HG03196 (cell line): ENCODE results near the gene DDAH2.

Experiments
- ATAC-seq: cut with Tn5 transposase; IDR thresholded peaks from one replicate; pipeline ENCODE4 v1.9.1; 2021; ENCODE audit not compliant: unreplicated experiment

The DDAH2 gene

GRCh38 chr6:31761343-31761742 is 32.2 kb upstream of the DDAH2 start:
- no peak for ATAC-seq

DNA sequence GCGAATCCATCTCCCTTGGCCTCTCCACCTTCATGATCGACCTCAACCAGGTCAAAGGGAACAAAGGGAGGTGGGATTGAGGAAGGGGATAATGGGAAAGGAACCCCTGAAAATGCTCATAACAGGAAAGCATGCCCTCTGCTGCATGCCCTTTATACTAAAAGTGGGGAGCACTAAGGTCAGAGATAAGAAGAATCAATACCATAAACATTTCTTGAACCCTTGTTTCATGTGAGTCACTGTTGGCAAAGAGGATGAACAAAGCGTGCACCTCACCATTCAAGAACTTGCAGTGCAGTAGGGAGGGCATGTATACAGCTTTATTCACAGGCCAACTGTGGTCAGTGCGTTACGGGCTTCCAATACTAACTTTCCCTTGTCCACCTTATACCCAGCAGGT is 31.7 kb upstream of the DDAH2 start:
- ATAC-seq = no peak

DNA sequence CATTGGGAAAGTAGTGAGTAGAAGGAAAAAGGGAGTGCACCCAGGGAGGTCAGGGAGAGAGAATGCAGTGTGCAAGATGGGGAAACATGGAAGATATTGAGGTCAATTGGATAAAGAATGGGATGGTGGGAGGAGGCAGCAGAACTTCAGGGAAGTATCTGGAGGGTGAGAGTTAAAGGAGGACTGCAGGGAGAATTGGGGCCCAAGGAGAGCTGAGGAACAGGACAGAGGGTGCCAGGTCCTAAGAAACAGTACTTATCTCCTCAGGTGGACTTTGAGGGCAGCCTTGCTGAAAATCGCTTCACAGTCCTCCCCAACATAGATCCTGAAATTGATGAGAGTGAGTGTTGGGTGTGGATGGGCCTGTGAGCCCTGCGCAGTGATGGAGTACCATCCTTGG is 29.2 kb upstream of the DDAH2 start:
- no peak for ATAC-seq

- no peak for ATAC-seq
Measured at GRCh38 chr6:31752739-31753319, 23.7 kb upstream of the DDAH2 start.

DNA sequence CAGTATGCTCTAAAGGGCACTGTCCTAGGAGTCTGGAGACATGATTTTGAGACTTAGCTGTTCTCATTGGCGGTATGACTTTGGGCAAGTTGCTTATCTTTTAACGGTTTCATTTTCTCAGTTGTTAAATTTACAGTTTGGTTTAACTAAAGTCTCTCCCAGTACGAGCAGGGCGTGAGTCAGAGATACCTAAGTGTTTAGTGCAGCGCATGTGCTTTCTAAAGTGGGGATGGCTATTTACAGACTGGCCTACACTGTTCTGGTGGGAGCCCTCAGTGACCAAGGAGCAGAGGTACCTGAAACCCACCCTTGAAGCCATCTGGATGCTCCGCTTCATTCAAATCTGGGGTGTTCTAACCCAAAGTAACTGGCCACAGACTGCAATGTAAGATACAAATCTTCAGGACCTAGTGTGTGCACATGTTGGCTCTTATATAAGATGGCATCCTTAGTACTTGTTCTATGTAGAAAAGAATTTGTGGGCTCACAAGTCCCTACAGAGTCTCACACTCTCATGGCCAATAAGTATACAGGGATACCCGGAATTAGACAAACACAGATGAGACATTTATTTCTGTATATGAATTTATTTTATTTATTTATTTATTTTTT is 21.4 kb upstream of the DDAH2 start:
- ATAC-seq = no peak

DNA sequence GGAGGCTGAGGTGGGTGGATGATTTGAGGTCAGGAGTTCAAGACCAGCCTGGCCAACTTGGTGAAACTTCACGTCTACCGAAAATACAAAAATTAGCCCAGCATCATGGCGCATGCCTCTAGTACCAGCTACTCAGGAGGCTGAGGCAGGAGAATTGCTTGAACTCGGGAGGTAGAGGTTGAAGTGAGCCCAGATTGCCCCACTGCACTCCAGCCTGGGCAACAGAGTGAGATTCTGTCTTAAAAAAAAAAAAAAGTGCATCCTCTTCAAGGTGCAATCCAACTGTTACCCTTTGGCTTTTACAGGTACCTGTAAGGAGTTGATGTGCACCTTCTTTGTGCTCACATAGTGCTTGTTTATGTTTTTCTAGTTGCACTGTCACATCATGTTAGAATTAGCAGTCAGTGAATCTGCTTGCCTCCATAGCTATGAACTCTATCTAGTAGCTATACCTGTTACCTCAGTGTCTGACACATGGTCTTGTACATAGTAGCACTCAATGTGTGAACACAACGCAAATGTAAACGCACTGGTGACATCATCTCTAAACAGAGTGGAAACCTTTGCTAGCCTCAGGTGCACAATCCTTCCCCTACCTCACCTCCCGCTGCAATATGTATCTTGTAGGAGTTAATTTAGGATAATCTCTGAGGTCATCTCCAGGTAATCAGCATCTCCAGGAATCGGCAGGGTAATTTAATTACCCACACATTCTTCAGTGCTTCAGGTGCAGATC is 20.4 kb upstream of the DDAH2 start:
- ATAC-seq = no peak

- no peak for ATAC-seq
Measured at GRCh38 chr6:31744422-31744821, 15.3 kb upstream of the DDAH2 start.

DNA sequence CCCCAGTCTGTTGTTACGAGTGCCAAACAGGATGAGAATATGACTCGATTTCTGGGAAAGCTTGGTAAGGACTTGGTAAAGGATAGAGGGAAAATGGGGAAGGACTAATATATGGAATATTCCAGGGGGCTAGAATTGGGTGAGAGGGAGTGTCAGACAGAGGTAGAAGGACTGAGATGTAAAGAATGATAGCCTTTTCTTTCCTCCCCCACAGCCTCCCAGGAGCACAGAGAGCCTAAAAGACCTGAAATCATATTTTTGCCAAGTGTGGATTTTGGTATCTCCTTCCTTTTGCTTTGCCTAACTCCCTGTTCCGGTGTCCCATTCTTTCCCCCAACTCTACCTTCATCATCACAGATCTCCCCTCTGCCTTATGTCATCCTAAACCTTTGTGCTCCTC is 13.8 kb upstream of the DDAH2 start:
- ATAC-seq = no peak

DNA sequence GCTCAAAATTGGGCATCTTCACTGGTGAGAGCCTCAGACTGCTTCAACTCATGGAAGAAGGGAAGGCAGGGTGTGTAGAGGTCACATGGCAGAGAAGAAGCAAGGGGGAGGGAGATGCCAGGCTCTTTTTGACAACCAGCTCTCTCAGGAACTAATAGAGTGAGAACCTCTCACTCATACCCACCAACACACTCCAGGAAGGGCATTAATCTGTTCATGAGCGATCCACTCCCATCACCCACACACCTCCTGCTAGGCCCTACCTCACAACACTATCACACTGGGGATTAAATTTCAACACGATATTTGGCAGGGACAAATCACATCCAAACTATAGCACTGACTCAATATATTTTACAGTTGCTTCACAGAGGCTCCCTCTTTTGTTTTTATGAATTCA is 12.7 kb upstream of the DDAH2 start:
- ATAC-seq = no peak

DNA sequence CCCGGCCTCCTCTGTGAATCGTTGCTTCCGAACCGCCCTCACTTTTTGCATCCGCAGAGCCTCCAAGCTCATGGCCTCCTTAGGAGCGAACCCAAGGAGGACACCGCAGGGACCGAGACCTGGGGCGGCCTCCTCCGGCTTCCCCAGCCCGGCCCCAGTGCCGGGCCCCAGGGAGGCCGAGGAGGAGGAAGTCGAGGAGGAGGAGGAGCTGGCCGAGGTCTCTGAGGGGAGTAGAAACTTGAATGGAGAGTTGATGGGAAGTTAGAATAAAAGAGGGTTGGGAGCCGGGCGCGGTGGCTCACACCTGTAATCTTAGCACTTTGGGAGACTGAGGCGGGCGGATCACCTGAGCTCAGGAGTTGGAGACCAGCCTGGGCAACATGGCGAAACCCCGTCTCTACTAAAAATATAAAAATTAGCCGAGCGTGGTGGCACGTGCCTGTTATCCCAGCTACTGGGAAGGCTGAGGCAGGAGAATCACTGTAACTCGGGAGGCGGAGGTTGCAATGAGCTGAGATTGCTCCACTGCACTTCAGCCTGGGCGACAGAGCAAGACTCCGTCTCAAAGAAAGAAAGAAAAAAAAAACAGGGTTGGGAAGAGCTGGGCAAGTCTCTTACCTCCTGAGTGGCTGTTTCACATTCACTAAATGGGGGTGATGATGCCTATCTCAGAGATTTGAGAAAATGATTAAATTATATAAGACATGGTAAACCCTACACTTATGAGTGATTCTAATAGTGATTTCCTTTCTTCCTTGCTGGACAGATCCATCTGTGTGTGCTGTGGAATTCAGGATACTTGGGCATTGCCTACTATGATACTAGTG is 11.5 kb upstream of the DDAH2 start:
- ATAC-seq = no peak

- ATAC-seq = peak; percentile 56
Measured at GRCh38 chr6:31739639-31740396, 10.7 kb upstream of the DDAH2 start, which contains the start of gene MSH5. TSS of gene MSH5 (plus strand) at chr6:31740005. CDS start at chr6:31740467, 462 bp downstream.

DNA sequence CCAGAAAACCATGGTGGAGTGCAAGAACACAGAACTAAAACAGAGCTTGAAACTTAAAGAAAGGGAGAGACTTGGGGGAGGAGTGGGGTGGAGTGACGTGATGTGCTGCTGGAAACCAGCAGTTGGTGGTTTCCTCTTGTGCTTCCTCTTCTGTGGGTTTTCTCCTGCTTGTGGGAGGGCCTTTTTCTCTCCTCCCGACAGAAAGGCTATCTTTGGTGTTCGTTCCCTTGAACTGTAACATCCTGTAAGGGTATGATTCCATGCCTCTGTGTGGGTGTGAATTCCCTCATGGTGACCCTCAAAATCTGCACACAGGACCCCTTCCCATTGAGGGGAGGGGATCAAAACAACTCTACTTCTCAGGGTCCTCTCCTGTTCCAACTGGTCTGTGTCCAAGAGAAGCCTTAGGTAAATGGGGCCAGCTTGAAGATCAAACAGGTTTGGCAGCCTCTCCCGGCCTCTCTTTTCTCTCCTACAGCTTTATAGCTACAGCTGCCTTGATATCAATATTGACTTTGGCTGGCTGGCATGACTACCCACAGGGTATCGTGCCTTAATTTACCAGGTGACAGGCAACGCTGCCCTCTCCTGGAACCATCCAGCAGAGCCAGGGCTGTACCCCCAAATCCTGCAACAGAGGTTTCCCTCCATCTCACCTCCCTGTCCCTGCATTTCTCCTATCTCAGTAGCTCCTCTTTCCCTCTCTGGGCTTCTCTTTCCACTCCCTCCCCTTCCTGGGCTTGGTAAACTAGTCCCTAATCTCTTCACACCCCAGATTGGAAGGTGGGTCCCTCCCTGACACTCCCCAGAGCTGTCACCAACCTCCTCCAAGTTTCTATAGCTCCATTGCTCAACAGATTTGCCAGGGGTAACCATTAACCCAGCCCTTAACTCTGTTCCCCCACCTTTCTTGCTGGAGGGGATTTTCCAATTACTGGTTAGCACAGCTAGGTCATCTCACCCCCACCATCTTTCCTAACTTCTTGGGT is 9.2 kb upstream of the DDAH2 start:
- ATAC-seq = no peak

- no peak for ATAC-seq
Measured at GRCh38 chr6:31737315-31737990, 8.4 kb upstream of the DDAH2 start.

GRCh38 chr6:31736768-31737314 is 7.7 kb upstream of the DDAH2 start:
- no peak for ATAC-seq

DNA sequence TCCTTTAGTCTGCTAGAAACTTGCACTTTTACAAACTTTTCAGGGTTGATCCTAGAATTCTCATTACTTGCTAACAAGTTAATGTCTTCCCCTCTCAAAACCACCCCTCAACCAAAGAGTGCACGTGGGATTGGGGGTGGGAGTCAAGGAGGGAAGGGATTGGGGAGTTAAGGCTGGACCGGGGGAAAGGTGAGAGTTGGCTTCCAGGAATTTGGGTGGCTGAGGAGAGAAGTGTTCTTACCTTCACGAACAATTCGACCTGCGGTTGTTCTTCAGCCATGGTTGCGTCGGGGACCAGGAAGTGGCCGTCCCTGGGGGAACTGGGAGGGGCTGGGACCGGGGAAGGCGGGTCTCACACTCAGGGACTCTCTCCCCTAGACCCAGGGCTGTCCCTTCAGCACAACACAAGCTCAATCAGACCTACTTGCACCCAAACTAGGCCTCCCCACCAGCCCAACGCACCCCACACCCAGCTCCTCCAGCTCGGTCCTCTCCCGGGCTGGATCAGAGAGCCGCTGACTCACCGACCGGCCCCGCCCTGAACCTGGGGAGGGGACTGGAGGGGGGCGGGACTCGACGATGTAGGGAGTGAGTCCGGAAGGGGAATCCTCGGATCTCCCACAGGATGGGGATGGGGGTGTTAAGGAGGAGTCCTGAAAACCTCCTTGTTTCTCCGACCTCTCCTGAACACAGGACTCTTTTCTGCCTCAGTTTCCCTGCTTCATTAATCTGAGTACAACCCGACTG is 7.1 kb upstream of the DDAH2 start, which contains the start of gene CLIC1:
Gene CLIC1, minus strand, starts transcription at position 510 of the 747 bp plus-strand sequence. Its CDS starts 230 bp downstream, at position 280.
- peak; percentile 23 for ATAC-seq

DNA sequence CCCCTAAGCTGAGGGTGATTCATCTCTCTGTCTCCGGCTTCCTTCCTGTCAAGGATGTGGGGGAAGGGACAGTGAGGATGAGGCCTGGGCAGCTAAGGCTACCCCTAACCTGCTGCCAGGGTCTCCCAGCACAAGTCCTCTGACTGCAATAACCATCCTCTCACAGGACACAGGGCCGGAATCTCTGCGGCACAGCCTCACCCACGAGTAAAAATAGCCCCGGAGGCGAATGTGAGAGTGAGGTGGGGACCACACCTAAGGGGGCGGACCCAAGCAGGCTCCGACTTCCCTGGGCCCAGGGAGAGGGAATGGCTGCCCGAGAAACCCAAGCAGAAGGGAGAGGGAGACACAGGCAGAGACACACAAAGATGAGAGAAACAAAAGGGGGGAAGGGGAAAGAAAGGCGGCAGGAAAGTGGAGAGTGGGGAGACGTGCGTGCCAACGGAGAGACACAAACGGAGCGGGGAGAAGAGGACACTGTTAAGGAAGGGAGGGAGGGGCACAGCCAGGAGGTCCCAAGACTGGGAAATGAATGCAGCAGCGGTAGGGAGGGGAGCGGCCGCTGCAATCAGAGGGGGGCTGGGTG is 5.8 kb upstream of the DDAH2 start:
- ATAC-seq = peak; percentile 33

DNA sequence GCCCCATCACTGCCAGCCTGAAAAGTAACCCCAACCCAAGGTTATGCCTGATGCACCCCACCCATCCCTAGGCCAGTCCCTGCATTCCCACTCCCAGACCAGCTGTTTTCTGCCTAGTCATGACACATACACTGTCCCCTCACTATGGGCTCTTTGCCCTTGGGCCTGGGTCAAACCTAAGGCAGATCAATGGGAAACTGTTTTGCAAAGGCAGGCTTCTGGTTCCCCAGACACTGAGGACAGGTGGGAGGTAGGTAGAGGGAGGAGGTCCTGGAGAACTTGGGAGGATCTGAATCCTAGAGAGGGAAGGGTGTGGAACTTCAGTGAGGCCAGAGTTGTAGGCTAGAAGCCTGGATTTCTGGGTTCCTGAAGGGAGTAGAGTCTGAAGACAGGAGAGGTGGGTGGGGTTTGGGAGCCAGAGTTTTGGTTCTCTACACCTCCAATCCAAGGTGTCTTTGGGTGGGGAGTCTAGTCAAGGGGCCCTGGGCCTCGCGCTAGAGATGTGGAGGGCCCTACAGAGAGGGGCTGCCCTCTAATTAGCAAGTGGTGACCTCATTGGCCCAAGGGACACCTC is 5.2 kb upstream of the DDAH2 start:
- no peak for ATAC-seq
